ENCODE measurements around the gene ENTPD8.

The ENTPD8 gene

GRCh38 chr9:137465000-137465719 is 24.0 kb upstream of the ENTPD8 start:
- H3K79me2 ChIP-seq (ENCODE audit: insufficient read depth, low read depth), result no peaks in the 10 kb centered on the region
- no peak overlapping the region for H3K4me2 ChIP-seq
- no peaks in the 10 kb centered on the region for H4K20me1 ChIP-seq (ENCODE audit: insufficient read depth)
- H2AFZ ChIP-seq (ENCODE audit: low read depth), result no peak overlapping the region
- no peaks in the 10 kb centered on the region; the same call in 1 of the 2 replicates for H3K27me3 ChIP-seq (ENCODE audit: insufficient read depth, low read depth)
- H3K9ac ChIP-seq, result no peak overlapping the region
- H3K4me1 ChIP-seq (ENCODE audit: low read depth, poor library complexity, severe bottlenecking), result peaks cover 4% of the 10 kb centered on the region
- no peaks in the 10 kb centered on the region for H3K36me3 ChIP-seq (ENCODE audit: insufficient read depth)
- TF ChIP-seq CTCF (conservative IDR thresholded peaks at IDR 0.05; ENCODE audit: low read depth, low read length), result no peak
- no peak overlapping the region for H3K27ac ChIP-seq
- no peak overlapping the region for H3K4me3 ChIP-seq (IDR thresholded peaks at IDR 0.05; ENCODE audit: insufficient read depth, low read depth, low read length)

DNA sequence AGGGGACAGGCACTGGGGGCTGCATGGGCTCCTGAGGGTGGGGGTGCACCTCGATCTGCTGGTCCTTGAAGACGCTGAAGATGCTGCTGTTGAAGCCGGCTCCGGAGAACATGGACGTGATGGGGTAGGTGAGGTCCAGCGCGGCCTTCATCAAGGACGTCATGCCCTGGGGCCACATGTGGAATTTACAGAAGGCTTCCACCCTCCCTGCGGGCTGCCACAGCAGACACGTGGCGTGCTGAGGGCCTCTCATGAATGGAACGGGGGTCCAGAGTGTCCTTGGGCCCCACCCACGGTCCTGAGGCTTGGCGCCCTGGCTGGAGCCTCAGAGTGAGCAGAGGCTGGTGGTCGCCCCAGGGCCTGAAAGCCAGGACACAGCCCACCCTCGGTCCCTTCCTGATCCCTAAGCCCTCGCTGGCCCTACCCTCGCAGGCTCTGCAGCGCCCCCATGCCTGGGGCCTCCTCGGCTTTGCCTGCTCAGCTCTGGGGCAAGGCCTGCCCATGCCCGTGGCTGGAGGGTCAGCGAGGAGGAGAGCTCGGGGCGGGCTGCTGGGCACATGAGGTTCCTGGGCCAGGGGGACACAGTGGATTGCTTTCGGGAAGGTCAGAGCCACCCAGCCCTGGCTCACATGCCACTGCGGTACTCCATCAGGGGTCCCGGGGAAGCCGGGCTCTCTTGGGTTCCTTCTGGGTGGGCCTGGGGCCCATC is 23.3 kb upstream of the ENTPD8 start:
- H3K4me2 ChIP-seq, result no peak overlapping the region
- TF ChIP-seq CTCF (conservative IDR thresholded peaks at IDR 0.05; ENCODE audit: low read depth, low read length), result no peak
- H3K9ac ChIP-seq, result no peak overlapping the region
- no peak overlapping the region for H3K4me3 ChIP-seq (IDR thresholded peaks at IDR 0.05; ENCODE audit: insufficient read depth, low read depth, low read length)
- no peaks in the 10 kb centered on the region for H4K20me1 ChIP-seq (ENCODE audit: insufficient read depth)
- H3K27me3 ChIP-seq (ENCODE audit: insufficient read depth, low read depth), result no peaks in the 10 kb centered on the region
- no peak overlapping the region for H3K27ac ChIP-seq
- H2AFZ ChIP-seq (ENCODE audit: low read depth), result no peak overlapping the region
- H3K4me1 ChIP-seq (ENCODE audit: low read depth, poor library complexity, severe bottlenecking), result peaks cover 9% of the 10 kb centered on the region
- no peaks in the 10 kb centered on the region for H3K36me3 ChIP-seq (ENCODE audit: insufficient read depth)
- H3K79me2 ChIP-seq (ENCODE audit: insufficient read depth, low read depth), result no peaks in the 10 kb centered on the region

DNA sequence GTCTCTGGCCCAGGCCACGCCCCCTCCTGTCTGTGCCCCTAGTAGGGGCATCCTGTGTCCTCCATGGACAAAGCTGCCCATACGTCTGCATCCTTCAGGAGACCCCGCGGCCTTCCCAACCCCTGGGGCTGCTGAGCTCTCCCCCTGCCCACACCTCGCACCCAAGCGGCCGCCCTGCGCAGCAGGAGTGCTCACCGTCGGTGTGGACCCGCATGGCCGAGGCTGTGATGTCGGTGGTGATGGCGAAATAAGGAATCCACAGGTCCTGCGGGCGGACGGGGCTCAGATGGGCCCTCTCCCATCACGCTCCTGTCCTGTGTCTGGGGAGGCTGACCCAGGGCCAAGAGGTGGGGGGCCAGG is 22.8 kb upstream of the ENTPD8 start:
- Histone ChIP-seq H2AFZ (ENCODE audit: low read depth) (no peak overlapping the region), H3K27me3 (ENCODE audit: insufficient read depth, low read depth) (no peaks in the 10 kb centered on the region), H4K20me1 (ENCODE audit: insufficient read depth) (no peaks in the 10 kb centered on the region), H3K4me1 (ENCODE audit: low read depth, poor library complexity, severe bottlenecking) (peaks cover 11% of the 10 kb centered on the region), H3K4me2 (no peak overlapping the region), H3K36me3 (ENCODE audit: insufficient read depth) (no peaks in the 10 kb centered on the region), H3K79me2 (ENCODE audit: insufficient read depth, low read depth) (no peaks in the 10 kb centered on the region), H3K9ac (no peak overlapping the region), H3K27ac (no peak overlapping the region), H3K4me3 (IDR thresholded peaks at IDR 0.05; ENCODE audit: insufficient read depth, low read depth, low read length) (no peak overlapping the region)
- no peak for TF ChIP-seq CTCF (conservative IDR thresholded peaks at IDR 0.05; ENCODE audit: low read depth, low read length)

DNA sequence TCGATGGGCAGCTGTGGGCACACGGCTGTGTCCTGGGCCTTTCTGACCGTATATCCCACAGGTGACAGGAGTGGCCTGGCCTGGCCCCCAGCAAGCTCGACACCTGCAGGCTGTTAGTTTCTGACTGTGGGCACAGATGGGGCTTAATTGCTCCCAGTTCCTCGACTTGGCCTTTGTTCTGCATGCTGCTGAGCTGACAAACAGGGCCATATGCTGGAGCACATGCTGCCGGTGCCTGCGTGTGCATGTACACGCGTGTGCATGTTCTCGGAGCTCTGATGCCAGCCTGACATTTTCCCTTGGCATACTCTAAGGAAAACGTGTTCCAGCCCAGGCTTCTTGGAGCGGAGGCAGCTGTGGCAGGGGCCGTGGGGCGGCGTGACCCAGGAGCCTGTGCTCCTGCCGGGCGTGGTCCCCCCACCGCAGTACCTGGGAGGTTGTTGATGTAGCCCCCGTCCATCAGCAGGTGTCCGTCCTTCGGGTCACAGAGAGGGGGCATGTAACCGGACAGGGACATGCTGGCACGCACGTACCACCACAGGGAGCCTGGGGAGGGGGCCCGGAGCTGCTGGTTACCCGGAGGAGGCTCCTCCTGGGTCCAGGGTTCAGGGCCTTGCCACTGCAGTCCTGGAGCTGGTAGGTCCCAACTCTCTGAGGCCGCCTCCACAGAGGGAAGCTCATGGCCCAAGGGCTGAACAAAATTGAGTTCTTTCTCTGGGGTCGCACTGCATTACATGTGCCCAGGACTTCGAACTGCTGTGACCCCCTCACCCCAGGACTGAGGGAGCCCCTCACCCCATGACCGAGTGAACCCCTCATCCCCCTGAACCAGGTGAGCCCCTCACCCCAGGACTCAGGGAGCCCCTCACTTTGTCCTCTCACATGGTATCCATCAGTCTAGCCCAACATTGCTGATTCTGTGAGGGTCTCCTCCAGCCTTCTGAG is 22.1 kb upstream of the ENTPD8 start:
- Histone ChIP-seq H3K79me2 (ENCODE audit: insufficient read depth, low read depth) (no peaks in the 10 kb centered on the region), H4K20me1 (ENCODE audit: insufficient read depth) (no peaks in the 10 kb centered on the region), H3K9ac (no peak overlapping the region), H3K4me1 (ENCODE audit: low read depth, poor library complexity, severe bottlenecking) (peaks cover 11% of the 10 kb centered on the region), H3K27ac (no peak overlapping the region), H3K4me3 (IDR thresholded peaks at IDR 0.05; ENCODE audit: insufficient read depth, low read depth, low read length) (no peak overlapping the region), H3K27me3 (ENCODE audit: insufficient read depth, low read depth) (no peaks in the 10 kb centered on the region), H2AFZ (ENCODE audit: low read depth) (no peak overlapping the region), H3K4me2 (no peak overlapping the region), H3K36me3 (ENCODE audit: insufficient read depth) (no peaks in the 10 kb centered on the region)
- no peak for TF ChIP-seq CTCF (conservative IDR thresholded peaks at IDR 0.05; ENCODE audit: low read depth, low read length)
